B cell (primary cell): ENCODE results near the gene RSPH9. TPM values are rescaled to one million over a fixed set of nuclear protein-coding genes. Genes with fewer than 3 reads are reported as not detected.
"Not testable (repeated sequence)": the region's sequence is repeated elsewhere in the genome, so short reads cannot be mapped to it uniquely, and the experiment has no call there.

Source experiments
- ATAC-seq: fragments of 200-7000 bp; cut with Tn5 transposase; one replicate; pipeline ENCODE4 v1.10.0; 2021; ENCODE audit warnings: low read depth, mild to moderate bottlenecking, moderate number of reproducible peaks, moderate library complexity
- CTCF ChIA-PET: fragments of 350-600 bp; sonication (Branson Sonifier 250); formaldehyde crosslinking; loops from one replicate; lab custom pipeline; 2021; ENCODE audit warnings: antibody characterized with exemption, inconsistent platforms; lab: Charles Lee
- POLR2A ChIA-PET: fragments of 350-600 bp; sonication (Branson Sonifier 250); formaldehyde crosslinking; loops from one replicate; lab custom pipeline; 2021; ENCODE audit warnings: antibody characterized with exemption; lab: Charles Lee
- DNase-seq: peaks from one replicate; pipeline ENCODE4 v3.0.0; 2013
- H2AFZ ChIP-seq: 2 replicates; pipeline ENCODE4 v1.6.1; 2012; ENCODE audit warnings: mild to moderate bottlenecking, low read depth, low read length; ENCODE audit not compliant: insufficient read depth, poor library complexity, severe bottlenecking
- H3K27ac ChIP-seq, 2 donors: 1 replicate in 1 of 2; 2 replicates in 1 of 2; pipeline ENCODE4 v1.5.1; 2012 to 2013; ENCODE audit warnings: low read length in 2 of 2, mild to moderate bottlenecking in 2 of 2, moderate library complexity in 1 of 2
- H3K27me3 ChIP-seq, 4 experiments: fragments of 200-600 bp in 1 of 4; sonication (generic) in 1 of 4; replicated peaks in 1 of 4; 1 replicate in 2 of 4; 2 replicates in 2 of 4; pipeline versions ENCODE4 v1.6.1 to v1.7.0; 2013 to 2016; ENCODE audit warnings: low read length in 3 of 4, mild to moderate bottlenecking in 2 of 4, mixed read lengths in 1 of 4, moderate library complexity in 1 of 4; ENCODE audit not compliant: insufficient read depth in 4 of 4, control insufficient read depth in 3 of 4; ENCODE audit errors: control extremely low read depth in 1 of 4
- H3K36me3 ChIP-seq, 2 experiments: replicated peaks in 1 of 2; 1 replicate in 1 of 2; 2 replicates in 1 of 2; pipeline versions ENCODE4 v1.6.1 to v1.7.1; 2013; ENCODE audit warnings: low read length in 1 of 2; ENCODE audit not compliant: insufficient read depth in 2 of 2, control insufficient read depth in 1 of 2; ENCODE audit errors: control extremely low read depth in 1 of 2, extremely low read depth in 1 of 2
- H3K4me1 ChIP-seq, 2 donors: fragments of 200-600 bp in 1 of 2; sonication (generic) in 1 of 2; 1 replicate in 1 of 2; 2 replicates in 1 of 2; pipeline versions ENCODE4 v1.5.1 to v1.6.1; 2013 to 2017; ENCODE audit warnings: low read length in 2 of 2; ENCODE audit not compliant: control insufficient read depth in 2 of 2, insufficient read depth in 2 of 2
- H3K4me2 ChIP-seq: replicated peaks from 2 replicates; pipeline ENCODE3; 2012; ENCODE audit warnings: mild to moderate bottlenecking, low read depth, low read length; ENCODE audit not compliant: poor library complexity, severe bottlenecking
- H3K4me3 ChIP-seq, 5 experiments: fragments of 200-600 bp in 1 of 5; sonication (generic) in 1 of 5; 1 replicate in 3 of 5; 2 replicates in 2 of 5; pipeline versions ENCODE4 v1.5.1 to v1.7.0; 2011 to 2016; ENCODE audit warnings: low read length in 4 of 5, mild to moderate bottlenecking in 4 of 5, low read depth in 2 of 5, control low read depth in 1 of 5, moderate library complexity in 1 of 5; ENCODE audit not compliant: insufficient read depth in 1 of 5; ENCODE audit errors: control extremely low read depth in 1 of 5, extremely low read depth in 1 of 5
- H3K79me2 ChIP-seq: fragments of 200-600 bp; sonication (generic); one replicate; pipeline ENCODE4 v1.6.0; 2016; ENCODE audit warnings: low read length; ENCODE audit not compliant: control insufficient read depth, insufficient read depth
- H3K9ac ChIP-seq: fragments of 200-600 bp; sonication (generic); 2 replicates; pipeline ENCODE4 v1.6.1; 2017; ENCODE audit warnings: mild to moderate bottlenecking, low read length, moderate library complexity
- H3K9me3 ChIP-seq, 3 donors: one replicate each; pipeline versions ENCODE4 v1.6.1 to v1.7.1; 2013; ENCODE audit warnings: low read length in 2 of 3; ENCODE audit not compliant: control insufficient read depth in 2 of 3, insufficient read depth in 1 of 3; ENCODE audit errors: control extremely low read depth in 1 of 3
- H4K20me1 ChIP-seq: 2 replicates; pipeline ENCODE4 v1.6.0; 2012; ENCODE audit warnings: mild to moderate bottlenecking, low read length; ENCODE audit not compliant: insufficient read depth, control insufficient read depth, poor library complexity, severe bottlenecking
- H3K27ac Mint-ChIP-seq: one replicate; pipeline ENCODE4 v1.8.0; 2021; ENCODE audit warnings: mixed read lengths
- H3K27me3 Mint-ChIP-seq: one replicate; pipeline ENCODE4 v1.8.0; 2021; ENCODE audit warnings: mixed read lengths
- H3K4me1 Mint-ChIP-seq: one replicate; pipeline ENCODE4 v1.8.0; 2021; ENCODE audit warnings: mixed read lengths
- H3K4me3 Mint-ChIP-seq: one replicate; pipeline ENCODE4 v1.8.0; 2021; ENCODE audit warnings: mixed read lengths
- H3K9me3 Mint-ChIP-seq: one replicate; pipeline ENCODE4 v1.8.0; 2022; ENCODE audit warnings: mixed read lengths; ENCODE audit not compliant: insufficient read depth
- EZH2 ChIP-seq: IDR thresholded peaks from 2 replicates; pipeline ENCODE4 v1.6.1; 2012; ENCODE audit warnings: borderline replicate concordance, low read depth, mild to moderate bottlenecking, moderate library complexity, low read length; ENCODE audit not compliant: insufficient read depth, poor library complexity, severe bottlenecking
- WGBS: methylation state at CpG from one replicate; pipeline ENCODE4 v1.1.5; 2013; ENCODE audit warnings: missing lambda C conversion rate; ENCODE audit not compliant: insufficient coverage; 5-methylcytosine and 5-hydroxymethylcytosine counted together
- intact Hi-C: fragments of 100-400 bp; cut with micrococcal nuclease; formaldehyde crosslinking; loops from one replicate; pipeline ENCODE4 v1.10.0; 2022
- polyA plus RNA-seq: library from polyadenylated mRNA; depleted of rRNA; stranded (reverse); fragments of >200 nt; gene quantifications from 2 replicates; pipeline ENCODE4 v1.2.3, GENCODE V29; 2012
- total RNA-seq, 2 donors: library from RNA; stranded (reverse); fragments of 120-200 nt in 1 of 2; gene quantifications; 1 replicate in 1 of 2; 2 replicates in 1 of 2; pipeline versions ENCODE4 v1.2.3 to v1.2.4, GENCODE V29; 2013 to 2022
- TF ChIP-seq, protein P1 (sequence below): fragments of 200-600 bp; IDR thresholded peaks from one replicate; pipeline ENCODE4 v1.8.0; 2022; ENCODE audit warnings: antibody characterized with exemption, mild to moderate bottlenecking

Gene RSPH9
- total and polyA plus RNA-seq, 2 donors (not counting 1 experiment from before 2014, with no cell fraction given): 0.04 TPM; not detected in 1

DNA sequence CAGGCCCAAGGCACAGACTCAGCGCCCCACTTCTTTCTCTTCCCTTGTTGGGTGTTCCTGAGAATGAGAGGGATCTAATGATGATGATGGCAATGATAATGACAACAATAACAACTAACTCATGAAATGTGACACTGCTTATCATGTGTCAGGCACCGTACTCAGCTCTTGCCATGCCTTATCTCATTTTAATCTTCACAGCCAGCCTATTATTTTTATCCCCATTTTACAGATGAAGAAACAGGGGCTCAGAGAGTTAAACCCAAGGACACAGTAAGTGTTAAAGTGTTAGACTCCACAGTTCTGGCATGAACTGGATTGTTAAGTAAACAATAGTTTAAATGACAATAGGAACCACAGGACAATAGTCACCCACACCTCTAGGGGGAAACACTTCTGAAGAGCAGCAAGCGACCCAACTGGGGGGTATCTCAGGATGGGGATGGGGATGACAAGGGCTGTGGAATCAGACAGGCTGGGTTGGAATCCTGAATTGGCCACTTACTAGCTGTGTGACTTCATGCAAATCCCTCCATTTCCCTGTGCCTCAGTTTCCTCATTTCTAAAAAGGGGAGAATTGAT lies 12.5 kb downstream of the RSPH9 start:
- no peaks in the 10 kb centered on the region for H3K79me2 ChIP-seq
- no peak for DNase-seq
- H3K4me1 ChIP-seq: no peaks in the 10 kb centered on the region
- H3K27me3 ChIP-seq: no peaks in the 10 kb centered on the region
- no peak overlapping the region for H3K9ac ChIP-seq
- Mint-ChIP-seq H3K27ac (no peak overlapping the region), H3K4me3 (no peak overlapping the region), H3K27me3 (peaks cover 8% of the 10 kb centered on the region), H3K9me3 (no peaks in the 10 kb centered on the region), H3K4me1 (no peaks in the 10 kb centered on the region)
- H3K4me3 ChIP-seq: no peak overlapping the region
- TF ChIP-seq, protein P1, sequence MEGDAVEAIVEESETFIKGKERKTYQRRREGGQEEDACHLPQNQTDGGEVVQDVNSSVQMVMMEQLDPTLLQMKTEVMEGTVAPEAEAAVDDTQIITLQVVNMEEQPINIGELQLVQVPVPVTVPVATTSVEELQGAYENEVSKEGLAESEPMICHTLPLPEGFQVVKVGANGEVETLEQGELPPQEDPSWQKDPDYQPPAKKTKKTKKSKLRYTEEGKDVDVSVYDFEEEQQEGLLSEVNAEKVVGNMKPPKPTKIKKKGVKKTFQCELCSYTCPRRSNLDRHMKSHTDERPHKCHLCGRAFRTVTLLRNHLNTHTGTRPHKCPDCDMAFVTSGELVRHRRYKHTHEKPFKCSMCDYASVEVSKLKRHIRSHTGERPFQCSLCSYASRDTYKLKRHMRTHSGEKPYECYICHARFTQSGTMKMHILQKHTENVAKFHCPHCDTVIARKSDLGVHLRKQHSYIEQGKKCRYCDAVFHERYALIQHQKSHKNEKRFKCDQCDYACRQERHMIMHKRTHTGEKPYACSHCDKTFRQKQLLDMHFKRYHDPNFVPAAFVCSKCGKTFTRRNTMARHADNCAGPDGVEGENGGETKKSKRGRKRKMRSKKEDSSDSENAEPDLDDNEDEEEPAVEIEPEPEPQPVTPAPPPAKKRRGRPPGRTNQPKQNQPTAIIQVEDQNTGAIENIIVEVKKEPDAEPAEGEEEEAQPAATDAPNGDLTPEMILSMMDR: no peak
- TF ChIP-seq EZH2: no peak
- H2AFZ ChIP-seq: no peak overlapping the region
- ChIA-PET CTCF (interaction anchor here (0.6 to 1.8 kb wide), 2 partner anchors 10 to 25 kb away, joined by 3 to 9 read pairs; no protein-coding TSS in a partner anchor), POLR2A (no interaction called here)
- no peak for ATAC-seq
- H3K27ac ChIP-seq: no peak overlapping the region
- intact Hi-C loops: no loop called here
- H3K9me3 ChIP-seq: no peaks in the 10 kb centered on the region
- WGBS: 93% methylated on average over 2 of the region's 3 CpGs
- no peak overlapping the region for H3K4me2 ChIP-seq
- H4K20me1 ChIP-seq: no peaks in the 10 kb centered on the region
- H3K36me3 ChIP-seq: no peaks in the 10 kb centered on the region

DNA sequence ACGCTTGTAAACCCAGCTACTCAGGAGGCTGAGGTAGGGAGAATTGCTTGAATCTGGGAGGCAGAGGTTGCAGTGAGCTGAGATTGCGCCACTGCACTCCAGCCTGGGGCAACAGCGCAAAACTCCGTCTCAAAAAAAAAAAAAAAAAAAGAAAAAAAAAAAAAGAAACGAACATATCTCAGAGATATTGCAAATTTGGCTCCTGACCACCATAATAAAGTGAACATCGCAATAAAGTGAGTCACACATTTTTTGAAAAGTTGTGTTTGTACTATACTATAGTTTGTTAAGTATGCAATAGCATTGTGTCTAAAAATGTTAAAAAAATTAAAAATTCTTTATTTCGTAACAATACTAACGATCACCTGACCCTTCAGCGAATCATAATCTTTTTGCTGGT lies 13.3 kb downstream of the RSPH9 start:
- H3K27me3 ChIP-seq: no peaks in the 10 kb centered on the region
- no peaks in the 10 kb centered on the region for H3K79me2 ChIP-seq
- Mint-ChIP-seq H3K27ac (no peak overlapping the region), H3K9me3 (no peaks in the 10 kb centered on the region), H3K4me3 (no peak overlapping the region), H3K4me1 (no peaks in the 10 kb centered on the region), H3K27me3 (peaks cover 8% of the 10 kb centered on the region)
- H3K4me3 ChIP-seq: no peak overlapping the region
- H3K9me3 ChIP-seq: no peaks in the 10 kb centered on the region
- TF ChIP-seq EZH2: no peak
- TF ChIP-seq, protein P1: no peak
- no peak overlapping the region for H2AFZ ChIP-seq
- ChIA-PET CTCF (interaction anchor here (0.6 kb wide), 1 partner anchor 27 kb away, joined by 3 read pairs; no protein-coding TSS in a partner anchor), POLR2A (no interaction called here)
- H3K4me1 ChIP-seq: no peaks in the 10 kb centered on the region
- no peaks in the 10 kb centered on the region for H3K36me3 ChIP-seq
- H3K9ac ChIP-seq: no peak overlapping the region
- ATAC-seq (no peak), DNase-seq (no peak)
- no peaks in the 10 kb centered on the region for H4K20me1 ChIP-seq
- no peak overlapping the region for H3K4me2 ChIP-seq
- intact Hi-C loops: no loop called here
- no peak overlapping the region for H3K27ac ChIP-seq
- WGBS: 89% methylated on average over 3 of the region's 9 CpGs

DNA sequence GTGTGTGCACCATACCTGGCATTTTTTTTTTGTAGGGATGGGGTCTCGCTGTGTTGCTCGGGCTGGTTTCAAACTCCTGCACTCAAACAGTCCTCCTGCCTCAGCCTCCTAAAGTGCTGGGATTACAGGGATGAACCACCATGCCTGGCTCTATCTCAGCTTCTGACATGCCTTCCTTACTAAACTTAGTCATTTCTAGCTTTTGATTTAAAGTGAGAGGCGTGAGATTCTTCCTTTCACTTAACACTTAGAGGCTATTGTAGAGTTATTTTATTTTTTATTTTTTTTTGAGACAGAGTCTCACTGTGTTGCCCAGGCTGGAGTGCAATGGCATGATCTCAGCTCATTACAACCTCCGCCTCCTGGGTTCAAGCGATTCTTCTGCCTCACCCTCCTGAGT lies 18.1 kb downstream of the RSPH9 start:
- H2AFZ ChIP-seq, H3K79me2 ChIP-seq, intact Hi-C loops, H3K4me2 ChIP-seq, POLR2A ChIA-PET, H3K36me3 ChIP-seq, H3K27ac Mint-ChIP-seq, H3K9me3 Mint-ChIP-seq, H3K27ac ChIP-seq, H3K4me3 Mint-ChIP-seq, H4K20me1 ChIP-seq, H3K27me3 ChIP-seq, H3K9ac ChIP-seq, H3K27me3 Mint-ChIP-seq, ATAC-seq, DNase-seq, H3K9me3 ChIP-seq, H3K4me3 ChIP-seq: not testable (repeated sequence)
- CTCF ChIA-PET: interaction anchor here (1.1 to 1.3 kb wide), 2 partner anchors 61 to 422 kb away, joined by 3 read pairs; no protein-coding TSS in a partner anchor
- WGBS: no CpG with 5 or more reads among the region's 5 CpGs
- H3K4me1 ChIP-seq: peaks cover 10 to 11% of the 10 kb centered on the region in 2 donors
- peaks cover 11% of the 10 kb centered on the region for H3K4me1 Mint-ChIP-seq
